NCI-H526 (cell line): ENCODE measurements around the gene BCKDHA.
"Not testable (repeated sequence)": the region's sequence is repeated elsewhere in the genome, so short reads cannot be mapped to it uniquely, and the experiment has no call there.

ENCODE experiments used
- DNase-seq, 2 experiments: peaks; one replicate each; lab custom pipeline; 2025; lab: John Stamatoyannopoulos, UW

The BCKDHA gene

GRCh38 chr19:41366089-41366488 is 31.5 kb upstream of the BCKDHA start:
- DNase-seq = no peak

- no peak for DNase-seq
These were observed 29.7 kb upstream of the BCKDHA start for GRCh38 chr19:41367848-41368301.

DNA sequence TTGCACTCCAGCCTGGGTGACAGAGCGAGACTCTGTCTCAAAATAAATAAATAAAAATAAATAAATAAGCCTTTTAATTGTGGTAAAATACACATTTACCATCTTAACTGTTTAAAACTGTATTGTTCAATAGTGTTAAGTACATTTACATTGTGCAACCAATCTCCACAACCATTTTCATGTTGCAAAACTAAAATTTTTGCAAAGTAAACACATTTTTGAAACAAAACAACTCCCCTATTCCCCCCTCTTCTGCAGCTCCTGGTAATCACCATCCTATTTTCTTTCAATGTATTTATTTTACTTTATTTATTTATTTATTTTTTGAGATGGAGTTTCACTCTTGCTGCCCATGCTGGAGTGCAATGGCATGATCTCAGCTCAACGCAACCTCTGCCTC is 27.8 kb upstream of the BCKDHA start:
- DNase-seq = no peak

DNA sequence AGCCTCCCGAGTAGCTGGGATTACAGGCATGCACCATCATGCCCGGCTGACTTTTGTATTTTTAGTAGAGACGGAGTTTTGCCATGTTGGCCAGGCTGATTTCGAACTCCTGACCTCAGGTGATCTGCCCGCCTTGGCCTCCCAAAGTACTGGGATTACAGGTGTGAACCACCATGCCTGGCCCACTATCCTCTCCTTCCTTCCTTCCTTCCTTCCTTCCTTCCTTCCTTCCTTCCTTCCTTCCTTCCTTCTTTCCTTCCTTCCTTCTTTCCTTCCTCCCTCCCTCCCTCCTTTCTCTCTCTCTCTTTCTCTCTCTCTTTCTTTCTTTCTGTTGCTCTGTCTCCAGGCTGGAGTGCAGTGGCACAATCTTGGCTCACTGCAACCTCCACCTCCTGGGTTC is 26.5 kb upstream of the BCKDHA start:
- not testable (repeated sequence) for DNase-seq

DNA sequence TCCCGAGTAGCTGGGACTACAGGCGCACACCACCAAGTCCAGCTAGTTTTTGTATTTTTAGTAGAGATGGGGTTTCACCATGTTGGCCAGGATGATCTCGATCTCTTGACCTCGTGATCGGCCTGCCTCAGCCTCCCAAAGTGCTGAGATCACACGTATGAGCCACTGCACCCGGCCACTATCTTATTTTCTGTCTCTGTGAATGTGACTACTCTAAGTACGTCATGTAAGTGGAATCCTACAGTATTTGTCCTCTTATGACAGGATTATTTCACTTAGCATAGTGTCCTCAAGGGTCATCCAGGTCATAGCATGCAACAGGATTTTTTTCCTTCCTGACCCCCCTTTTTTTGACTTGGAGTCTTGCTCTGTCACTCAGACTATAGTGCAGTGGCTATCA is 26.1 kb upstream of the BCKDHA start:
- no peak for DNase-seq

GRCh38 chr19:41372501-41372900 is 25.1 kb upstream of the BCKDHA start:
- DNase-seq = no peak

DNA sequence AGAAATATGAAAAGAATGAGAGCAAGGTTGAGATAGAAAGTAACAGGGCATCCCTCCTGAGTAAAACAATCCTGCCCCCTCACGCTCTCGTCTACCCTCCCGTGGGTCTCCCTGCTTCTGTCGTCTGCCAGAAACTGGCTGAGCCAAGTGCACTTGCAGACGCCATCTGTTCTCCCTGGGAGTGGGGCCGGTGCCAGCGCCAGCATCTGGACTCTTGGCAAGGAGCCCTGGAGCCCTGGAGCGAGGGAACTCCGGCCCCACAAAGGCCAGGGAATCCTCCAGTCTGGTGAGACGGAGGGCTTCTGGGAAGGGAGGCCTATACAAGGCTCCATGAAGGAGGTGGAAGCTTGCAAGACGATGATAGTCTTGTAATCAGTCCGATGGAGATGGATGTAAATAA is 23.6 kb upstream of the BCKDHA start:
- DNase-seq = no peak

DNA sequence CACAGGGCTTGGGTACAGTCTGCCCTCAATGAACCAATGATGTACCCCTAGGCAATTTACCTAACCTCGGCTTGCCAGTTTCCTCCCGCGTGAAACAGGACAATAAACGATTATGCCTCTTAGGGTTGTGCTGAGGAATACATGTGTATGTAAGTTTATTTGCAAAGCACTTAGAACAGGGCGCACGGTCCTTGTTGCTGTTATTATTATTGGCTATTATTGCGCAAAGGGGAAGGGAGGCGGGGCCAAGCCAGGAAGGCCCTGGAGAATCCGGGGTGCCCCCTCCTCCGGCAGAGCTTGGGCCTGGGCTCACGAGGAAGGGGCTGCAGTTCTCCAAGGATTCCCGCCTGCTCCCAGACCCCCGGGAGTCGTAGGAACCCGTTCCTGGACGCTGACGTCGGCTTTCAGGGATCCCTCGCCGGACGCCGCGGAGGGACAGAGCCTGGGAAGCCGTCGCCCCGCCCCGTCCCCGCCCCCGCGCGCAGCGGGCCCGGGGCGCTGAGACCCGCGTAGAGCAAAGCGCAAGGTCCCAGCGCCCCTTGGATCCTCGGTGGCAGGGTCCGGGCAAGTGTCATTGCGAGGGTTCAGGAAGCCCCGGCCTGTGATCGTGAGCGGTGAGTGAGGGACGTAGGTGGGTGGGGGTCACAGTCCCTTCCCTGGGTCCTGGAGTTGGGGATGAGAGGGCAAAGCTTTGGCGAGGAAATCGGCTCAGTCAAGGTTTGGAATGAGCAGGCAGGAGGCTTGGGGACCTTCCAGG is 21.2 kb upstream of the BCKDHA start, which contains the start of gene TMEM91:
TMEM91 (plus strand) TSS at position 293 of the 757 bp plus-strand sequence. CDS start 1,777 bp downstream, outside the sequence.
- peak; percentile 20 to 55 for DNase-seq

GRCh38 chr19:41376998-41377365 is 20.6 kb upstream of the BCKDHA start:
- no peak for DNase-seq

DNA sequence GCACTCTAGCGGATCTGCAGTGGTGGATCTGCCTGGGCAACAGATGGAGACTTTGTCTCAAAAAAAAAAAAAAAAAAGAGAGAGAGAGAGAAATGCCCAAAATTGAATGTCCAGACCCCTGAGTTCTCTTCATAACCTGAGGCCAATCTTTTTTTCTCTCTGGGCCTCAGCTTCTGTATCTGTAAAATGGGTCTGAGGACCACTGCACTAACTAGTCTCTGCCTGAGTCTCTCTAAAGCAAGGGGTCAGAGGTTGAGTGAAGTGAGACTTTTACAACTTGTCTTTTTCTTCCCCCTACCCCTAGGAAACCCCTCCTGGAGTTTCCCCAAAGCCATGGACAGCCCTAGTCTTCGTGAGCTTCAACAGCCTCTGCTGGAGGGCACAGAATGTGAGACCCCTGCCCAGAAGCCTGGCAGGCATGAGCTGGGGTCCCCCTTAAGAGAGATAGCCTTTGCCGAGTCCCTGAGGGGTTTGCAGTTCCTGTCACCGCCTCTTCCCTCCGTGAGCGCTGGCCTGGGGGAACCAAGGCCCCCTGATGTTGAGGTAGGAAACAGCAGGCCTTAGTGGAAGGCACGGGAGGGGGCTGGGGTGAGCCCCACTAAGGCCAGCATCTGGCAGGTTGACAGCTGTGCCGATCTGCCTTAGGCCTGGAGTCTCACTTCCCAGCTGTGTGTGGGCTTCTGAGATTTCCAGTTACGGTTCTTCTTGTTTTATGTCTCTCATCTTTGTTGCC is 19.5 kb upstream of the BCKDHA start:
- DNase-seq = peak in 1 of 2 experiments; percentile 22

GRCh38 chr19:41381536-41381935 is 16.1 kb upstream of the BCKDHA start:
- not testable (repeated sequence) for DNase-seq

- DNase-seq = no peak
These were observed 13.3 kb upstream of the BCKDHA start for GRCh38 chr19:41384351-41384750.

- no peak for DNase-seq
These were observed 11.2 kb upstream of the BCKDHA start for GRCh38 chr19:41386442-41386841.

- no peak for DNase-seq
These were observed 6.0 kb upstream of the BCKDHA start for GRCh38 chr19:41391618-41392017.

GRCh38 chr19:41392775-41393174 is 4.8 kb upstream of the BCKDHA start:
- DNase-seq = no peak

DNA sequence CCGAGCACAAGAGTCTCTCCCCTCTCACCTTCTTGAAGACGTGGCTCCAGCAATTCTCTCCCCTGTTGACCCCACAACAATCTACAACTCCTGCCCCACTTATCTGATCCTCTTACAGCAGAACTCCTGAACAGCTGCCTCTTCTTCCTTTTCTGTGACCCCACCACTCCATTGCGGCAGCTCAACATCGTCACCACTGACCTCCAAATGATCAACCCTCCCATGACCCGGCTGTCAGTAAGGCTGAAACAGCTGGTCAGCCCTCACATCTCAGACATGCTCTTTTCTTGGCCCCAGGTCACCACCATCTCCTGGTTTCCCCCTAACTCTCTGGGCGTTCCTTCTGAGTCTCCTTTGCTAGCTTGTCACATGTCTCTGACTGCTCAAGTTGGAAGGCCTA is 2.3 kb upstream of the BCKDHA start:
- DNase-seq = no peak

DNA sequence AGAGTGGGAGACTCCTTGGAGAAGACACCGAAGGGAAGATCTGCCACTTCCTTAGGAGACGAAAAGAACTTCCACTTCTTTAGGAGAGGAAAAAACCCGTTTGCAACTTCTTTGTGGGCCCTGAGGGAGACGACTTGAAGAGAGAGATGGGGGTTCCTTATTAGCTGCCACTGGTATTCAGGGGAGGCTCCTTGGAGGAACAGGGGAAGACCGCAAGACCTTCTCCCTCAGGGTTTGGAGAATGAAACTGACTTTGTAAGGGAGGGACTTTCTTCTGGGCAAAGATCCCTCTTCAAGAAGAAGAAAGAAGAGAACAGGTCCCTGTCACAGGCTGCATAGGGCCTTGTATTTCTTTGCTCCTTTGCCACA is 416 bp downstream of the BCKDHA start:
- peak in 1 of 2 experiments; percentile 26 for DNase-seq

DNA sequence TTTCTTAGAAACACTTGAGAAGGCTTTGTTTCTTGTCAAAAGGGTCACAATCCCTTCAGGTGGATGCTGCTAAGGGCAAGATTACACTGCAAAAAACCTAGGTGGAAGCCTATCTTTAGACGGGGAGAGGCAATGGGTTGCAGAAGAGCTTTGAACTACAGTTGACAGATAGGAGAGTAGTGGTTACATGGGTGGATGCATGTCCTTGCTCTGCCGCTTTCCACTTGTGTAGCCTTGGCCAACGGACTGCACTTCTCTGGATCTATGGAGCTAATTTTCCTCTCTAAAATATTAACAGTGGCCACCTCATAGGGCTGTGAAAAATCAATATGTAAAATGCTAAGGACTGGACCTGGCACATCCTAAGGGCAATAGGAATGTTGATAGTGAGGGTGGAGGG is 980 bp downstream of the BCKDHA start:
- no peak for DNase-seq

DNA sequence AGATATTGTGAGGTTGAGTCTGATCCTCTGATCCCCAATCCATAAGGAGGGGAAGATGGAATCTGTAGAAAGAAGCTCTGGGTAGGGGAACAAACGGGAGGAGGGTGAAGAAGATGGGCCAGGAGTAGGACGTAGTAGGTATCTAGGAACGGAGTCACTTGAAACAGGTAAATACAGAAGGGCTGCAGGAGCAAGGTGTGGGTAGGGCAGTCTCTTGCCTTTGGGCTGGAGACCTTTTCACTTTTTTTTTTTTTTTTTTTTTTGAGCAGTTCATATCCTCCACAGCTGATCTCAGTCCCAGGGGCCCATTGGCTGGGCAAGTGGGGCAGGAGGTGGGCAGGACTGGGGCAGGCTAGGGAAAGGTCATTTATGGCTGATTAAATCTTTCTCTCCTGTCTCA is 1.5 kb downstream of the BCKDHA start:
- no peak for DNase-seq

GRCh38 chr19:41399525-41399924 is 1.9 kb downstream of the BCKDHA start:
- DNase-seq = no peak

DNA sequence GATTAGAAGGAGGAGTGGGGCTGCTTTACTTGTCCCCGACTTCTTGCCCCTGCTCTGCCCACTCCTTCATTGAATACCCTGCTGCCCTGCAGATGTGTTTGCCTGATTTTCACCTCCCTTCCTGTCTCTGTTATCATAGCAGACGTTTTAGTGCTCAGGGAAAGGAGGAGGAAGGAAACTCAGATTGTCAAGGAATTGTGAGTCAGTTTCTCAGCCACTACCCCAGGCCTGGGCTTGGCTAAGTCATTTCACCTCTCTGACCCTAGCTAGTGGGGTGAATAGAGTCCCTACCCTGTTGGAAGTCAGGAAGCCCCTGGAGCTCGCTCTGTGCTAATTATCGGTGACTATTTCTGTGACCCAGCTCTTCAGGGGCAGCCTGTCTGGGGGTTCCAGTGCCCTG is 3.9 kb downstream of the BCKDHA start:
- no peak for DNase-seq

GRCh38 chr19:41402010-41402409 is 4.4 kb downstream of the BCKDHA start:
- no peak for DNase-seq

DNA sequence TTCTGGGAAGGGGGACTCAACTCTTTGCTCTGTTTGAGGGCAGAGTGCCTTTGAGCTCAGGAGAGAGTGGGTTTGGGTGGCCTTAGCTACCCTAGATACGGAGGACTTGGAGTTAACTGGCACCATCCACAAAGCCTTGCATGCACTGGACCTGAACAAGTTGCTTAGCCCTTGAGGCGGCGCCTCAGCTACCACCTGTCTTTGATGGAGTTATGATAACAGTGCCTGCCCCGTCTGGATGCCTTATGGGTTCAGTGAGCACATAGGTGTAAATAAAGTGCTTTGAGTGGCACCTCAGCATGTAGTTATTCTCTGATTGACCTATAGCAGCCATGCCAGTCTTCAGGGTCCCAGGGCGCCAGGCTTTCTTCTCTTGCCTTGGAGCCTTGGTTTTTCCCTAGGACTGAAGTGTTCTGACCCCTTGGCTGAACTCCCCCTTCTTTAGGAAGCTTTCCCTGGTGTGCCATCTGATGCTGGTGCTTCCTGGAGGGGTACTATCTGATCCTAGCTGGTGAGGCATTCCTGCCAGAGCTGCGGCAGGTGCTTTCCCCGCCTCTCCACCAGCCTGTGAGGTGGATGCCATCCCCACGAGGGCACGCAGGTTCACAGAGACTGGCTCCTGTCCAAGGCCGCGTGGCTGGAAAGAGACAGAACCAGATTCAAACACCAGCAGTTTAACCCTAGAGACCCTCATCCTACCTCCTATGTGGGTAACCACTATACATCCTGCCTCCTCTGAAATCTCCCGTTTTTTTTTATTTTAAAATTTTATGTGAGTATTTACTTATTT is 5.8 kb downstream of the BCKDHA start:
- DNase-seq = no peak
